BE2C (cell line): Measurements from ENCODE around the gene MYO18A.

Experiments used
- DNase-seq: peaks from one replicate; pipeline ENCODE4 v3.0.0-alpha.2; 2020
- H3K27me3 ChIP-seq: fragments of 250-450 bp; sonication (Bioruptor Pico); 2 replicates; pipeline ENCODE4 v1.5.1; 2020; ENCODE audit warnings: mild to moderate bottlenecking
- H3K36me3 ChIP-seq: fragments of 250-450 bp; sonication (Bioruptor Pico); 2 replicates; pipeline ENCODE4 v1.5.1; 2020; ENCODE audit warnings: mild to moderate bottlenecking
- H3K4me1 ChIP-seq: fragments of 250-450 bp; sonication (Bioruptor Pico); 2 replicates; pipeline ENCODE4 v1.5.1; 2020
- H3K4me3 ChIP-seq: 2 replicates; pipeline ENCODE4 v1.5.1; 2011; ENCODE audit warnings: low read depth, low read length
- H3K9me3 ChIP-seq: fragments of 250-450 bp; sonication (Bioruptor Pico); 2 replicates; pipeline ENCODE4 v1.5.1; 2020
- TF ChIP-seq, protein P1 (sequence below): IDR thresholded peaks from 2 replicates; pipeline ENCODE4 v1.5.1; 2012; ENCODE audit warnings: mild to moderate bottlenecking, low read depth, low read length

Gene MYO18A

DNA sequence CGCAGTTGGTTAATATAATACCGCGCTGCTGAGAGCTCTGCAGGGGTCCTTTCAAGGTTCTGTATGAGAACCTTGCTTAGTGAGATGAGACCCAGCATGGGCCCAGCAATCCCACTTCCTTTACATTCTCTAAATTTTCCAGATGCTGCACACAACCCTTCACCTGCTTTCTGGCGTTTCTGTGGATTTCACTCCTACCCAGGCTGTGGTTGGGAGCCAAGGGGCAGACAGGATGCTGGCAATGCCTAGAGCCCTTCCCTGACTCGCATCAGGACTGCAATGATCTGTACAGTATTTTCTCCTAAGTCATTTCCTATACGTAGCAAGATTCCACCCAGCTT, 147.4 kb downstream of the MYO18A start:
- H3K4me1 ChIP-seq = no peaks in the 10 kb centered on the region; the same call in 1 of the 2 replicates
- no peak overlapping the region for H3K4me3 ChIP-seq
- no peaks in the 10 kb centered on the region for H3K36me3 ChIP-seq
- TF ChIP-seq, protein P1, sequence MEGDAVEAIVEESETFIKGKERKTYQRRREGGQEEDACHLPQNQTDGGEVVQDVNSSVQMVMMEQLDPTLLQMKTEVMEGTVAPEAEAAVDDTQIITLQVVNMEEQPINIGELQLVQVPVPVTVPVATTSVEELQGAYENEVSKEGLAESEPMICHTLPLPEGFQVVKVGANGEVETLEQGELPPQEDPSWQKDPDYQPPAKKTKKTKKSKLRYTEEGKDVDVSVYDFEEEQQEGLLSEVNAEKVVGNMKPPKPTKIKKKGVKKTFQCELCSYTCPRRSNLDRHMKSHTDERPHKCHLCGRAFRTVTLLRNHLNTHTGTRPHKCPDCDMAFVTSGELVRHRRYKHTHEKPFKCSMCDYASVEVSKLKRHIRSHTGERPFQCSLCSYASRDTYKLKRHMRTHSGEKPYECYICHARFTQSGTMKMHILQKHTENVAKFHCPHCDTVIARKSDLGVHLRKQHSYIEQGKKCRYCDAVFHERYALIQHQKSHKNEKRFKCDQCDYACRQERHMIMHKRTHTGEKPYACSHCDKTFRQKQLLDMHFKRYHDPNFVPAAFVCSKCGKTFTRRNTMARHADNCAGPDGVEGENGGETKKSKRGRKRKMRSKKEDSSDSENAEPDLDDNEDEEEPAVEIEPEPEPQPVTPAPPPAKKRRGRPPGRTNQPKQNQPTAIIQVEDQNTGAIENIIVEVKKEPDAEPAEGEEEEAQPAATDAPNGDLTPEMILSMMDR = no peak
- H3K27me3 ChIP-seq = no peaks in the 10 kb centered on the region
- no peak for DNase-seq
- H3K9me3 ChIP-seq = no peaks in the 10 kb centered on the region

GRCh38 chr17:29032013-29032856, 148.0 kb downstream of the MYO18A start:
- TF ChIP-seq, protein P1 = no peak
- Histone ChIP-seq H3K4me1 (no peaks in the 10 kb centered on the region), H3K9me3 (no peaks in the 10 kb centered on the region), H3K36me3 (no peaks in the 10 kb centered on the region), H3K27me3 (no peaks in the 10 kb centered on the region), H3K4me3 (no peak overlapping the region)
- no peak for DNase-seq

GRCh38 chr17:29031488-29031887, 148.7 kb downstream of the MYO18A start:
- Histone ChIP-seq H3K4me3 (no peak overlapping the region), H3K36me3 (no peaks in the 10 kb centered on the region), H3K27me3 (no peaks in the 10 kb centered on the region), H3K9me3 (no peaks in the 10 kb centered on the region), H3K4me1 (no peaks in the 10 kb centered on the region)
- TF ChIP-seq, protein P1 = no peak
- DNase-seq = no peak

GRCh38 chr17:29024316-29024952, 155.8 kb downstream of the MYO18A start:
- no peaks in the 10 kb centered on the region for H3K4me1 ChIP-seq
- no peak for DNase-seq
- TF ChIP-seq, protein P1 = no peak
- no peaks in the 10 kb centered on the region for H3K9me3 ChIP-seq
- no peaks in the 10 kb centered on the region for H3K27me3 ChIP-seq
- no peaks in the 10 kb centered on the region for H3K36me3 ChIP-seq
- no peak overlapping the region for H3K4me3 ChIP-seq

- TF ChIP-seq, protein P1 = no peak
- Histone ChIP-seq H3K27me3 (no peaks in the 10 kb centered on the region), H3K36me3 (no peaks in the 10 kb centered on the region), H3K4me3 (no peak overlapping the region), H3K9me3 (no peaks in the 10 kb centered on the region), H3K4me1 (no peaks in the 10 kb centered on the region)
- DNase-seq = no peak
Measured at GRCh38 chr17:29022074-29022473, 158.1 kb downstream of the MYO18A start.

DNA sequence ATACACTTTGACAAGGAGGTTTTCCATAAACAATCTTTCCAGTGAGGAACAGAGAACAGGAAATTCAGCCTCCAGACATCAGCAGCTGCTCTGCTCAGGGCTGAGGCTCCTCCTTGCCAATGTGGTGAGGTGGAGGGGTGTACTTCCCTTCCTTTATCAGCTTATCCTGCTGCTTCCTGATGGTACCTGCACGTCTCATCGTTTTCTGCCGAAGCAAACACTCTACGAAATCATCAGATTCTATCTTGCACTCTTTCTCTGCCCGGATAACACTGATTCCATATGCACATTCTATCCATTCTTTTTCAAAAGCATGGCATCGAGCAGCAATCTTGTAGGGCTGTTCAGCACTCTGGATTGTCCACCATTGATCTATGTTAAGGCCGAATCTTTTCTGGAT, 159.0 kb downstream of the MYO18A start:
- Histone ChIP-seq H3K9me3 (no peaks in the 10 kb centered on the region), H3K36me3 (no peaks in the 10 kb centered on the region), H3K27me3 (no peaks in the 10 kb centered on the region), H3K4me1 (no peaks in the 10 kb centered on the region), H3K4me3 (no peak overlapping the region)
- DNase-seq = no peak
- TF ChIP-seq, protein P1 = no peak
